22Rv1 (cell line): ENCODE measurements around the gene UQCRC1.

ENCODE experiments used
- H3K27ac ChIP-seq: fragments of 450-650 bp; 2 replicates; pipeline ENCODE4 v1.5.1; 2017
- CTCF ChIP-seq: fragments of 450-650 bp; IDR thresholded peaks from 2 replicates; pipeline ENCODE4 v1.5.1; 2017; ENCODE audit warnings: mild to moderate bottlenecking
- ZFX ChIP-seq: fragments of 450-650 bp; IDR thresholded peaks from 2 replicates; pipeline ENCODE4 v1.6.1; 2017; ENCODE audit warnings: antibody characterized with exemption, borderline replicate concordance

UQCRC1 gene

GRCh38 chr3:48596157-48596556 is 13.3 kb downstream of the UQCRC1 start:
- H3K27ac ChIP-seq, result no peak overlapping the region

GRCh38 chr3:48595526-48596121 is 13.8 kb downstream of the UQCRC1 start:
- TF ChIP-seq ZFX (no peak), CTCF (no peak)
- no peak overlapping the region for H3K27ac ChIP-seq

More at GRCh38 chr3:48596157-48596556, 13.3 kb downstream of the UQCRC1 start:
- TF ChIP-seq CTCF, result no peak
- TF ChIP-seq ZFX, result no peak

GRCh38 chr3:48595075-48595525 is 14.3 kb downstream of the UQCRC1 start, which contains the start of gene COL7A1:
TSS of gene COL7A1 (minus strand) at chr3:48595329. CDS start at chr3:48595159, 170 bp downstream.
- no peak for TF ChIP-seq ZFX
- TF ChIP-seq CTCF, result no peak
- no peak within 1 kb of the TSS for H3K27ac ChIP-seq

GRCh38 chr3:48594417-48595049 is 14.9 kb downstream of the UQCRC1 start:
- TF ChIP-seq ZFX (no peak), CTCF (no peak)
- no peak overlapping the region for H3K27ac ChIP-seq

GRCh38 chr3:48593337-48593736 is 16.1 kb downstream of the UQCRC1 start:
- no peak overlapping the region for H3K27ac ChIP-seq
- TF ChIP-seq CTCF (no peak), ZFX (no peak)

GRCh38 chr3:48592519-48593087 is 16.8 kb downstream of the UQCRC1 start:
- no peak overlapping the region for H3K27ac ChIP-seq
- TF ChIP-seq ZFX (no peak), CTCF (no peak)
